HG03097 (cell line): ENCODE results near the gene MSRB1.
"Not testable (repeated sequence)": the region's sequence is repeated elsewhere in the genome, so short reads cannot be mapped to it uniquely, and the experiment has no call there.

ENCODE experiments used
- ATAC-seq: cut with Tn5 transposase; IDR thresholded peaks from one replicate; pipeline ENCODE4 v1.9.1; 2021; ENCODE audit not compliant: unreplicated experiment, low FRiP score

MSRB1 gene

GRCh38 chr16:1962161-1963153, 19.5 kb upstream of the MSRB1 start:
- not testable (repeated sequence) for ATAC-seq

- ATAC-seq = no peak
Observed at GRCh38 chr16:1961651-1962067, 18.7 kb upstream of the MSRB1 start.

GRCh38 chr16:1960665-1961630, 17.9 kb upstream of the MSRB1 start:
- no peak for ATAC-seq

- peak; percentile 77 for ATAC-seq
Observed at GRCh38 chr16:1959269-1960039, 16.5 kb upstream of the MSRB1 start, which contains the start of gene NDUFB10. Gene NDUFB10, plus strand, starts transcription at chr16:1959538. Its CDS starts 87 bp downstream, at chr16:1959625.

GRCh38 chr16:1958715-1959268, 15.8 kb upstream of the MSRB1 start:
- peak; percentile 3 for ATAC-seq

- not testable (repeated sequence) for ATAC-seq
Observed at GRCh38 chr16:1958143-1958491, 15.1 kb upstream of the MSRB1 start.

- not testable (repeated sequence) for ATAC-seq
Observed at GRCh38 chr16:1957434-1958142, 14.6 kb upstream of the MSRB1 start.

- no peak for ATAC-seq
Observed at GRCh38 chr16:1953734-1954133, 10.7 kb upstream of the MSRB1 start.

- no peak for ATAC-seq
Observed at GRCh38 chr16:1950559-1950958, 7.6 kb upstream of the MSRB1 start.

GRCh38 chr16:1950047-1950446, 7.0 kb upstream of the MSRB1 start:
- ATAC-seq = no peak

- no peak for ATAC-seq
Observed at GRCh38 chr16:1949507-1949906, 6.5 kb upstream of the MSRB1 start.

GRCh38 chr16:1947369-1947670, 4.3 kb upstream of the MSRB1 start:
- no peak for ATAC-seq

- no peak for ATAC-seq
Observed at GRCh38 chr16:1946495-1947368, 3.7 kb upstream of the MSRB1 start.

GRCh38 chr16:1945559-1946391, 2.8 kb upstream of the MSRB1 start:
- ATAC-seq = no peak

- no peak for ATAC-seq
Observed at GRCh38 chr16:1944612-1945199, 1.7 kb upstream of the MSRB1 start.

- ATAC-seq = no peak
Observed at GRCh38 chr16:1942047-1942809, 771 bp downstream of the MSRB1 start.
